Transverse colon (tissue), 4 donors: Measurements from ENCODE around the gene PFN3. TPM values are rescaled to one million over a fixed set of nuclear protein-coding genes. Genes with fewer than 3 reads are reported as not detected.
"Not testable (repeated sequence)": the region's sequence is repeated elsewhere in the genome, so short reads cannot be mapped to it uniquely, and the experiment has no call there.

Source experiments
- DNase-seq: peaks from one replicate; pipeline ENCODE4 v3.0.0-alpha.2; 2019
- H3K27ac ChIP-seq, 4 donors: fragments of 200-600 bp; sonication (generic); 2 replicates each; pipeline ENCODE4 v1.5.1; 2016 to 2018; ENCODE audit warnings: inconsistent platforms in 4 of 4
- H3K27me3 ChIP-seq: fragments of 200-600 bp; sonication (generic); 2 replicates; pipeline ENCODE4 v1.5.1; 2017; ENCODE audit warnings: inconsistent platforms
- H3K36me3 ChIP-seq, 4 donors: fragments of 200-600 bp; sonication (generic); 2 replicates each; pipeline ENCODE4 v1.5.1; 2017 to 2019; ENCODE audit warnings: inconsistent platforms in 4 of 4
- H3K4me1 ChIP-seq, 4 donors: fragments of 200-600 bp; sonication (generic); 2 replicates each; pipeline ENCODE4 v1.5.1; 2017 to 2020; ENCODE audit warnings: inconsistent platforms in 4 of 4
- H3K4me3 ChIP-seq, 4 donors: fragments of 200-600 bp; sonication (generic); 1 replicate in 1 of 4; 2 replicates in 3 of 4; pipeline versions ENCODE4 v1.5.1 to v1.6.1; 2017 to 2019; ENCODE audit warnings: inconsistent platforms in 4 of 4
- H3K9me3 ChIP-seq, 2 donors: fragments of 200-600 bp; sonication (generic); 2 replicates each; pipeline ENCODE4 v1.5.1; 2017 to 2019; ENCODE audit warnings: inconsistent platforms in 2 of 2
- EP300 ChIP-seq: sonication (generic); formaldehyde crosslinking; IDR thresholded peaks from one replicate; pipeline ENCODE4 v1.6.1; 2017; ENCODE audit warnings: antibody characterized with exemption, low read depth
- POLR2A ChIP-seq: fragments of 450-650 bp; IDR thresholded peaks from one replicate; pipeline ENCODE4 v1.6.1; 2016; ENCODE audit warnings: antibody characterized with exemption, mild to moderate bottlenecking, moderate library complexity
- POLR2AphosphoS5 ChIP-seq, 3 donors: sonication (generic); formaldehyde crosslinking; IDR thresholded peaks; one replicate each; pipeline ENCODE4 v1.6.1; 2016; ENCODE audit warnings: antibody characterized with exemption in 3 of 3
- WGBS, 2 donors: methylation state at CpG; one replicate each; pipeline ENCODE4 v1.1.5; 2018; ENCODE audit warnings: low coverage in 1 of 2; 5-methylcytosine and 5-hydroxymethylcytosine counted together
- in situ Hi-C, 4 donors: fragments of 200-750 bp; cut with MboI; loops; one replicate each; pipeline versions ENCODE4 v1.15.0 to v1.15.1; 2017; ENCODE audit warnings: low sequenced_read_pairs in 3 of 4, low pct_ligation_motif_present in 1 of 4, low pct_unique_long_range_greater_than_20kb in 1 of 4
- intact Hi-C: fragments of 100-400 bp; cut with DNase I; formaldehyde crosslinking; loops from one replicate; pipeline ENCODE4 v1.15.1; 2023; ENCODE audit warnings: low total_unique reads
- total RNA-seq, 4 donors: library from RNA; depleted of rRNA; stranded (reverse); fragments of >200 nt; gene quantifications; one replicate each; pipeline ENCODE4 v1.1.0, GENCODE V29; 2016
- TF ChIP-seq, protein P1 (sequence below), 5 experiments: fragments of 200-600 bp in 3 of 5; fragments of 450-650 bp in 2 of 5; sonication (generic) in 3 of 5; IDR thresholded peaks; 1 replicate in 2 of 5; 2 replicates in 3 of 5; pipeline ENCODE4 v1.5.1; 2016 to 2017; ENCODE audit warnings: antibody characterized with exemption in 5 of 5, inconsistent platforms in 3 of 5, mild to moderate bottlenecking in 2 of 5, moderate library complexity in 1 of 5

Gene PFN3
- total RNA-seq, 4 donors from 2014 or later, result not detected

DNA sequence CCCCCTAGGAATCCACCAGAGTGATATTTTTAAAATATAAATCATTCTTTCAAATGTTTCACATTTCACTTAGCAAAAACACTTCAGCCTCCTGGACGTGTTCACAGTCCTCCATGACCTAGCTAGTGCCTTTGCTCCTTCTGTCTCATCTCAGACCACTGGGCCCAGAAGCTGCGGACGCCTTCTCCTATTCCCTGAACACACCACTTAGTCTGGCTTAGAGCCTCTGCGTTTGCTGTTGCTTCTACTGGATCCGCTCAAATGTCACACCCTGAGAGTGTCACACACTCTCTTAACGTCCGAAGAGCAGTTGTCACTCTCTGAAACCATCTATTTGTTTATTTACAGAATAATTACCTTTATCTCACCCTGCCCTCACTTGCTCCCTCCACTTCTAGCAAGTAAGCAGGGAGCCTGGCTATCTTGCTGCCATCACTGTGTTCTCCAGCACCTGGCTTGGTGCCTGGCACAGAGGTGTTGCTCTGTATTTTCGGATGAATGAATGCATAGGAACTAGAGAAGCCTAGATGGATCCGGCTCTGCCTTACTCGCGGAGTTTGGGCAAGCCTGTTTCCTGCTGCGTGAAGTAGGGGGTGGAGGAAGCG is 24.8 kb upstream of the PFN3 start:
- Histone ChIP-seq H3K4me1 (peaks cover 19 to 35% (median 23%) of the 10 kb centered on the region in 4 donors), H3K4me3 (peak overlapping the region in 3 of 4 donors; percentile 38 to 61 (median 43))
- 42 to 66% methylated on average over 7 to 13 of the region's 13 CpGs for WGBS, 2 donors

DNA sequence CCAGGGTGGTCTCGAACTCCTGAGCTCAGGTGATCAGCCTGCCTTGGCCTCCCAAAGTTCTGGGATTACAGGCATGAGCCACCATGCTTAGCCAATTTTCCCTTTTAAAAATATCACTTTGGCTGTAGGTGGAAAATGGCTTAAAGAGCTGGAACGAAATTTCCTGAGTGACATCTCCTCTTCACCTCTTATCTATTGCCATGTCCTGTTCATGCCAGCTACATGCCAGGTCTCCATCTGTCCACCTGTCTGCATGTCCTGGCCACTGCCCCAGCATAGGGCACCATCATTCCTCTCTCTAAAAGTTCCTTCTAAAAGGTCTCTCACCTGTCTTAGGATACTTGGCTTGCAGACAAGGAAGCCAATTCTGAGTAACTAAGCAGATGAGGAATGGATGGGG is 23.2 kb upstream of the PFN3 start:
- TF ChIP-seq, protein P1, sequence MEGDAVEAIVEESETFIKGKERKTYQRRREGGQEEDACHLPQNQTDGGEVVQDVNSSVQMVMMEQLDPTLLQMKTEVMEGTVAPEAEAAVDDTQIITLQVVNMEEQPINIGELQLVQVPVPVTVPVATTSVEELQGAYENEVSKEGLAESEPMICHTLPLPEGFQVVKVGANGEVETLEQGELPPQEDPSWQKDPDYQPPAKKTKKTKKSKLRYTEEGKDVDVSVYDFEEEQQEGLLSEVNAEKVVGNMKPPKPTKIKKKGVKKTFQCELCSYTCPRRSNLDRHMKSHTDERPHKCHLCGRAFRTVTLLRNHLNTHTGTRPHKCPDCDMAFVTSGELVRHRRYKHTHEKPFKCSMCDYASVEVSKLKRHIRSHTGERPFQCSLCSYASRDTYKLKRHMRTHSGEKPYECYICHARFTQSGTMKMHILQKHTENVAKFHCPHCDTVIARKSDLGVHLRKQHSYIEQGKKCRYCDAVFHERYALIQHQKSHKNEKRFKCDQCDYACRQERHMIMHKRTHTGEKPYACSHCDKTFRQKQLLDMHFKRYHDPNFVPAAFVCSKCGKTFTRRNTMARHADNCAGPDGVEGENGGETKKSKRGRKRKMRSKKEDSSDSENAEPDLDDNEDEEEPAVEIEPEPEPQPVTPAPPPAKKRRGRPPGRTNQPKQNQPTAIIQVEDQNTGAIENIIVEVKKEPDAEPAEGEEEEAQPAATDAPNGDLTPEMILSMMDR (IDR thresholded peaks at IDR 0.05), result no peak
- TF ChIP-seq POLR2A (no peak), EP300 (no peak), POLR2AphosphoS5 (IDR thresholded peaks at IDR 0.05) (no peak)
- WGBS, 2 donors, result 89 to 100% methylated on average over 1 to 2 of the region's 2 CpGs
- in situ Hi-C loops, result no loop called here
- no peak for DNase-seq
- H3K4me1 ChIP-seq, result peaks cover 16 to 26% (median 19%) of the 10 kb centered on the region in 4 donors
- H3K36me3 ChIP-seq, result no peaks in the 10 kb centered on the region
- intact Hi-C loops, result no loop called here
- no peaks in the 10 kb centered on the region for H3K27me3 ChIP-seq
- no peaks in the 10 kb centered on the region for H3K9me3 ChIP-seq
- no peak overlapping the region for H3K4me3 ChIP-seq
- no peak overlapping the region for H3K27ac ChIP-seq

More for the DNA sequence above, 24.8 kb upstream of the PFN3 start:
- Histone ChIP-seq H3K9me3 (no peaks in the 10 kb centered on the region), H3K27ac (peak overlapping the region; percentile 95 to 98 (median 96)), H3K27me3 (no peaks in the 10 kb centered on the region), H3K36me3 (no peaks in the 10 kb centered on the region)
- in situ Hi-C loops (no loop called here), intact Hi-C loops (no loop called here)
- no peak for DNase-seq
- TF ChIP-seq POLR2A (no peak), POLR2AphosphoS5 (IDR thresholded peaks at IDR 0.05) (no peak), EP300 (no peak)
- TF ChIP-seq, protein P1 (IDR thresholded peaks at IDR 0.05), result no peak

DNA sequence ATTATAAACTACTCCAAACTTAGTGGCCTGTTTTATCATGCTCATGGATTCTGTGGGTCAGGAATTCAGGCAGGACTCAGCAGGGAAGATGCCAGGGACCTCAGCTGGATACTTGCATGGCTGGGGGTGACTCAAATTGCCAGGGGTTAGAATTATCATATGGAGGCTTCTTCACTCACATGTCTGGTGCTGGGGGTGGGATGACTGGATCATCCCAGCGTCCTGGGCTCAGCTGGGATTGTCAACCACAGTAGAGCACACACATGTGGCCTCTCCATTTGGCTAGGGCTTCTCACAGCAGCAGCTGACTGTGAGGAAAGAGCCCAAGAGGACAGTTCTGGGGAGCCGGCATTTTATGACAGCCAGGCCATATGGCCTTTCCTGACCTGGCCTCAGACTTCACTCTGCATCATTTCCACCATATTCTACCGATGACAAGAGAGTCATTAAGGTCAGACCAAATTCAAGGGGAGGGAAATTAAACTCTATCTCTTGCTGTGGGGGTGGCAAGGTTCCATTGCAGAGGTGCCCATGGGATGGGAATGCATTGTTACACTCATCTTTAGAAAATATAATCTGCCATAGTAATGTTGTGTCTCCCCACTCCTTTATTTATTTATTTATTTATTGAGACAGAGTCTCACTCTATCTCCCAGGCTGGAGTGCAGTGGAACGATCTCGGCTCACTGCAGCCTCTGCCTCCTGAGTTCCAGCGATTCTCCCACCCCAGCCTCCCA is 20.8 kb upstream of the PFN3 start:
- Histone ChIP-seq H3K27me3 (no peaks in the 10 kb centered on the region), H3K36me3 (no peaks in the 10 kb centered on the region), H3K4me3 (no peak overlapping the region), H3K4me1 (peaks cover 4 to 17% (median 6%) of the 10 kb centered on the region in 4 donors), H3K27ac (no peak overlapping the region), H3K9me3 (no peaks in the 10 kb centered on the region)
- no peak for DNase-seq
- WGBS, 2 donors, result 83 to 92% methylated on average over 3 to 6 of the region's 6 CpGs
- TF ChIP-seq EP300 (no peak), POLR2AphosphoS5 (IDR thresholded peaks at IDR 0.05) (no peak), POLR2A (no peak)
- TF ChIP-seq, protein P1 (IDR thresholded peaks at IDR 0.05), result no peak
- intact Hi-C loops, result no loop called here
- in situ Hi-C loops, result no loop called here

DNA sequence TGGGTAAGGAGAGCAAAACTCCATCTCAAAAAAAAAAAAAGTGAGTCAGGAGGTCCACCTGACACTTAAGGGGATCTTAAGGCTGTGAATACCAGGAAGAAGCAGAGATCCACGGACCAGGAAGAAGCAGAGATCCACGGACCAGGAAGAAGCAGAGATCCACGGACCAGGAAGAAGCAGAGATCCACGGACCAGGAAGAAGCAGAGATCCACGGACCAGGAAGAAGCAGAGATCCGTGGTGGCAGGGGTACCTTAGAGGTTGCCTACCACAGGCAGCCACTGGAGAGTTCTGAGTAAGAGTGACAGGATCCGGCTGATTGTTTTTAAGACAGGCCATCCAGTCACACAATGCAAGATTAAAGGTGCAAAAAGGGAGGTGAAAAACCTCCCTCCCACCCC is 20.0 kb upstream of the PFN3 start:
- H3K4me3 ChIP-seq, in situ Hi-C loops, DNase-seq, intact Hi-C loops, H3K36me3 ChIP-seq, H3K9me3 ChIP-seq, H3K27me3 ChIP-seq: not testable (repeated sequence)
- H3K4me1 ChIP-seq, result peaks cover 1 to 16% (median 3%) of the 10 kb centered on the region in 4 donors
- 58% methylated on average over 7 of the region's 7 CpGs; no CpG with 5 or more reads in 1 of the 2 donors for WGBS, 2 donors
- H3K27ac ChIP-seq, result peak overlapping the region in 1 of 4 donors; percentile 19
